ENCODE data around the gene MEIKIN. TPM values are rescaled to one million over a fixed set of nuclear protein-coding genes. Genes with fewer than 3 reads are reported as not detected.

The MEIKIN gene
- total RNA-seq, 1 donor from 2014 or later = not detected

DNA sequence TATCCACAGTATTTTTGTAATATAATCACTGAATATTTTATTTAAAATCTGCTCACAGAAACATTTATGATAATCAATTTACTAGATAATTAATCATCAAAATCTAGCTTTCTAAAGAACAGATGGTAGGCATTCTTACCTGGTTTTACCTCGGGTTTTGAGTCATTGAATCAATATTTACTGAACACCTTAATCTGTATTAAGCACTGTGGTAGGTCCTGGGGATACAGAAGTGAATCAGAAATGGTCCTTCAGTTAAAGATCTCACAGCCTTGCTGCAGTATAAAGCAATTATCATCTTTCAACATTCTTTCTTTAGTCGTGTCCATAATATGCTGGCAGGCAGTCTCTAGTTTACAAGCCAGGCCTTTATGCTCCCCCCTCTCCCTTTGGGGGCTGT is 2.0 kb upstream of the MEIKIN start:
- DNase-seq (ENCODE audit: extremely low spot score, unreplicated experiment) = no peak
- Mint-ChIP-seq H3K4me3 (no peak overlapping the region), H3K9me3 (no peaks in the 10 kb centered on the region)

GRCh38 chr5:131944702-131945550 is 537 bp downstream of the MEIKIN start:
- Mint-ChIP-seq H3K4me1 (ENCODE audit: unreplicated experiment) (no peaks in the 10 kb centered on the region), H3K4me3 (no peak overlapping the region), H3K9me3 (no peaks in the 10 kb centered on the region), H3K27ac (no peak overlapping the region), H3K36me3 (no peaks in the 10 kb centered on the region), H3K27me3 (peaks cover 3% of the 10 kb centered on the region)
- TF ChIP-seq CTCF (conservative IDR thresholded peaks at IDR 0.05) = no peak
- DNase-seq (ENCODE audit: extremely low spot score, unreplicated experiment) = no peak

More for the DNA sequence above, 2.0 kb upstream of the MEIKIN start:
- TF ChIP-seq CTCF (conservative IDR thresholded peaks at IDR 0.05) = no peak
- Mint-ChIP-seq H3K4me1 (ENCODE audit: unreplicated experiment) (no peaks in the 10 kb centered on the region), H3K36me3 (no peaks in the 10 kb centered on the region), H3K27ac (no peak overlapping the region), H3K27me3 (peaks cover 3% of the 10 kb centered on the region)

- no peak for TF ChIP-seq CTCF (conservative IDR thresholded peaks at IDR 0.05)
- no peak for DNase-seq (ENCODE audit: extremely low spot score, unreplicated experiment)
- H3K9me3 Mint-ChIP-seq = no peaks in the 10 kb centered on the region
- no peaks in the 10 kb centered on the region for H3K4me1 Mint-ChIP-seq (ENCODE audit: unreplicated experiment)
- H3K27ac Mint-ChIP-seq = no peak overlapping the region
- H3K27me3 Mint-ChIP-seq = peaks cover 3% of the 10 kb centered on the region
- no peaks in the 10 kb centered on the region for H3K36me3 Mint-ChIP-seq
- H3K4me3 Mint-ChIP-seq = no peak overlapping the region
Measured at GRCh38 chr5:131943916-131944315, 1.5 kb downstream of the MEIKIN start.

- Mint-ChIP-seq H3K4me1 (ENCODE audit: unreplicated experiment) (no peaks in the 10 kb centered on the region), H3K9me3 (no peaks in the 10 kb centered on the region), H3K27me3 (no peaks in the 10 kb centered on the region), H3K4me3 (no peak overlapping the region), H3K27ac (no peak overlapping the region), H3K36me3 (no peaks in the 10 kb centered on the region)
- no peak for DNase-seq (ENCODE audit: extremely low spot score, unreplicated experiment)
- no peak for TF ChIP-seq CTCF (conservative IDR thresholded peaks at IDR 0.05)
Measured at GRCh38 chr5:131942016-131942415, 3.4 kb downstream of the MEIKIN start.

DNA sequence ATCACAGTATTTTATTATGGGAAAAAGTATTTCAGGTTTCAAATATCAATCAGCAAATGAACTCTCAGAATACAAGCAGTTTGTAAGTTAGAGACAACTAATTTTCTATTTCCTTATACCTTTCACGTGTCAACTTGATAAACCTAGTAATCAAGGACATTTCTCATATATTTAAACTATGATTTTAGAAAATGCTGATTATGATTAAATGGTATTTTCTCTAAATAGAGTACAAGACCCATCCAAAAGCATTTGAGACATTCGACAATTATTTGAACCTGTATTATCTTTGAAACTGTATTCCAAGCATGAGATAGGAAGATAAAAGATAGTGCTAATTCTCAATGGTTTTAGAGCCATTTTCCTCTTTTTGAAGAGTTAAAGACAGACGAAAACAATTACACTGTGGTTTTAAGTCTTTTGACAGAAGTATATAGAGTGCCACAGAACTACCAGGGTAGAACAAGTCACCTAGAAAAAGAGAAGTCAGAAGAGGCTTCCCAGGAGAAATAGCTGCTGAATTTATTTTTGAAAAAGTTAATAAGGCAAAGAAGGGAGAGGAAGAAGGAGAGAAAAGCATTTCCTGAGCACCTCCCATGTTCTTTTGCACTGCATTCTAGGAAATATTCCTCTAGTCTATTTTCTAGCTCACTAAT is 5.6 kb downstream of the MEIKIN start:
- no peak for TF ChIP-seq CTCF (conservative IDR thresholded peaks at IDR 0.05)
- H3K9me3 Mint-ChIP-seq = no peaks in the 10 kb centered on the region
- H3K27ac Mint-ChIP-seq = no peak overlapping the region
- H3K36me3 Mint-ChIP-seq = no peaks in the 10 kb centered on the region
- no peak overlapping the region for H3K4me3 Mint-ChIP-seq
- H3K4me1 Mint-ChIP-seq (ENCODE audit: unreplicated experiment) = no peaks in the 10 kb centered on the region
- DNase-seq (ENCODE audit: extremely low spot score, unreplicated experiment) = no peak
- H3K27me3 Mint-ChIP-seq = peaks cover 7% of the 10 kb centered on the region
